Ovary (tissue), 9 donors: ENCODE data around the gene HDDC3. TPM values are rescaled to one million over a fixed set of nuclear protein-coding genes. Genes with fewer than 3 reads are reported as not detected.

ENCODE experiments used
- DNase-seq, 5 donors: peaks; one replicate each; pipeline ENCODE4 v3.0.0-alpha.2; 2019 to 2020
- H3K27ac ChIP-seq, 2 donors: fragments of 200-600 bp; one replicate each; pipeline versions ENCODE4 v1.5.1 to v1.8.0; 2019 to 2022
- H3K27me3 ChIP-seq: fragments of 200-600 bp; one replicate; pipeline ENCODE4 v1.8.0; 2022
- H3K36me3 ChIP-seq: fragments of 200-600 bp; sonication (generic); one replicate; pipeline ENCODE4 v1.5.1; 2019
- H3K4me1 ChIP-seq: one replicate; pipeline ENCODE4 v1.8.1; 2013; ENCODE audit warnings: mild to moderate bottlenecking, moderate library complexity; ENCODE audit not compliant: insufficient read depth
- H3K4me3 ChIP-seq: fragments of 200-600 bp; sonication (generic); one replicate; pipeline ENCODE4 v1.5.1; 2017
- H3K9me3 ChIP-seq, 2 donors: fragments of 200-600 bp in 1 of 2; sonication (generic) in 1 of 2; one replicate each; pipeline versions ENCODE4 v1.5.1 to v1.8.1; 2013 to 2019; ENCODE audit warnings: mild to moderate bottlenecking in 1 of 2, moderate library complexity in 1 of 2
- CTCF ChIP-seq, 3 donors: fragments of 450-650 bp in 2 of 3; fragments of 200-600 bp in 1 of 3; IDR thresholded peaks; one replicate each; pipeline versions ENCODE4 v1.5.1 to v1.8.0; 2016 to 2022; ENCODE audit warnings: antibody characterized with exemption in 3 of 3, mild to moderate bottlenecking in 1 of 3
- EP300 ChIP-seq: sonication (generic); formaldehyde crosslinking; IDR thresholded peaks from one replicate; pipeline ENCODE4 v1.6.1; 2017; ENCODE audit warnings: antibody characterized with exemption
- POLR2A ChIP-seq: fragments of 450-650 bp; IDR thresholded peaks from one replicate; pipeline ENCODE4 v1.6.1; 2017; ENCODE audit warnings: antibody characterized with exemption, mild to moderate bottlenecking, moderate library complexity
- WGBS, 3 donors: extraction: QIAGEN DNeasy Blood & Tissue Kit in 1 of 3; methylation state at CpG; one replicate each; pipeline versions ENCODE4 v1.1.5 to v1.1.7; 2013 to 2017; 5-methylcytosine and 5-hydroxymethylcytosine counted together
- intact Hi-C, 4 donors: fragments of 100-400 bp; cut with DNase I; formaldehyde crosslinking; loops; one replicate each; pipeline versions ENCODE4 v1.11.0 to v1.15.1; 2022 to 2023
- polyA plus RNA-seq, 2 donors: library from polyadenylated mRNA; stranded (reverse); fragments of 200-250 nt in 1 of 2; fragments of 350-450 nt in 1 of 2; fragmentation: Illumina TruSeq in 1 of 2; extraction: RNeasy Lipid Tissue Mini Kit (QIAGEN cat#74804) in 1 of 2; gene quantifications; one replicate each; pipeline ENCODE4 v1.2.3, GENCODE V29; 2013 to 2014
- total RNA-seq, 7 donors: library from RNA; depleted of rRNA in 2 of 7; stranded (reverse); fragments of >200 nt in 2 of 7; fragmentation: NEBNext Ultra II Directional in 3 of 7; extraction: Animal tissue kit (Norgen Biotek cat#: 25700) in 3 of 7; gene quantifications; one replicate each; pipeline versions ENCODE4 v1.1.0 to v1.2.4, GENCODE V29; 2016 to 2023
- donor health status: DM: no; HTN: no; CAD: no; lungs with moderate emphysema.
- donor health status: DM: no; HTN: no; CAD: no.
- donor health status: Bipolar disorder and iron deficiency.
- donor health status: DM: yes; HTN: yes; CAD: no.
- donor health status: DM: no; HTN: no; CAD: no.
- donor health status: DM: yes; HTN: yes; CAD: no.

HDDC3 gene
- total and polyA plus RNA-seq, 9 donors: 11.7 to 17.2 (median 13.2) TPM

- no peak overlapping the region for H3K27ac ChIP-seq
- no peaks in the 10 kb centered on the region for H3K9me3 ChIP-seq
- 82 to 88% (median 84%) methylated on average over 9 of the region's 9 CpGs for WGBS, 3 donors
- intact Hi-C loops: no loop called here
- no peak overlapping the region for H3K4me3 ChIP-seq
- TF ChIP-seq POLR2A: no peak
- no peaks in the 10 kb centered on the region for H3K36me3 ChIP-seq
- no peak for DNase-seq
- H3K27me3 ChIP-seq: no peaks in the 10 kb centered on the region
- H3K4me1 ChIP-seq: no peaks in the 10 kb centered on the region
Observed at GRCh38 chr15:90966262-90966661, 33.9 kb upstream of the HDDC3 start.

GRCh38 chr15:90962021-90962420 is 29.7 kb upstream of the HDDC3 start:
- Histone ChIP-seq H3K4me3 (no peak overlapping the region), H3K27ac (no peak overlapping the region), H3K27me3 (no peaks in the 10 kb centered on the region), H3K36me3 (no peaks in the 10 kb centered on the region), H3K9me3 (no peaks in the 10 kb centered on the region), H3K4me1 (peaks cover 5% of the 10 kb centered on the region)
- TF ChIP-seq CTCF (IDR thresholded peaks at IDR 0.05): no peak
- no peak for TF ChIP-seq EP300
- no peak for TF ChIP-seq POLR2A
- intact Hi-C loops: no loop called here
- DNase-seq: no peak
- 84 to 87% (median 87%) methylated on average over 4 of the region's 4 CpGs for WGBS, 3 donors

- intact Hi-C loops: no loop called here
- H3K4me1 ChIP-seq: peaks cover 5% of the 10 kb centered on the region
- H3K27ac ChIP-seq: no peak overlapping the region
Observed at GRCh38 chr15:90960298-90961091, 28.1 kb upstream of the HDDC3 start.

GRCh38 chr15:90959894-90960293 is 27.5 kb upstream of the HDDC3 start:
- no peaks in the 10 kb centered on the region for H3K9me3 ChIP-seq
- no peak overlapping the region for H3K4me3 ChIP-seq
- H3K27me3 ChIP-seq: no peaks in the 10 kb centered on the region
- intact Hi-C loops: loop anchor here in 2 of 4 donors (5.0 to 10.0 kb wide), 2 partner anchors 312 to 315 kb away; no protein-coding TSS in a partner anchor
- H3K36me3 ChIP-seq: no peaks in the 10 kb centered on the region
- no peak for TF ChIP-seq POLR2A
- no peak for TF ChIP-seq CTCF (IDR thresholded peaks at IDR 0.05)
- TF ChIP-seq EP300: no peak
- WGBS, 3 donors: 48 to 68% (median 63%) methylated on average over 5 of the region's 5 CpGs
- no peak overlapping the region for H3K27ac ChIP-seq
- DNase-seq: no peak
- peaks cover 7% of the 10 kb centered on the region for H3K4me1 ChIP-seq

More at GRCh38 chr15:90960298-90961091, 28.1 kb upstream of the HDDC3 start:
- Histone ChIP-seq H3K9me3 (no peaks in the 10 kb centered on the region), H3K4me3 (no peak overlapping the region), H3K27me3 (no peaks in the 10 kb centered on the region), H3K36me3 (no peaks in the 10 kb centered on the region)
- TF ChIP-seq POLR2A: no peak
- WGBS, 3 donors: 81 to 82% (median 81%) methylated on average over 20 of the region's 20 CpGs
- no peak for DNase-seq

GRCh38 chr15:90959028-90959595 is 26.8 kb upstream of the HDDC3 start:
- intact Hi-C loops: loop anchor here in 2 of 4 donors (5.0 to 10.0 kb wide), 2 partner anchors 313 to 316 kb away; no protein-coding TSS in a partner anchor
- H3K9me3 ChIP-seq: no peaks in the 10 kb centered on the region
- no peak overlapping the region for H3K4me3 ChIP-seq
- DNase-seq: no peak
- 70 to 75% (median 71%) methylated on average over 8 of the region's 8 CpGs for WGBS, 3 donors
- no peaks in the 10 kb centered on the region for H3K27me3 ChIP-seq
- TF ChIP-seq EP300: no peak
- no peak for TF ChIP-seq POLR2A
- no peak for TF ChIP-seq CTCF (IDR thresholded peaks at IDR 0.05)
- H3K27ac ChIP-seq: no peak overlapping the region
- H3K36me3 ChIP-seq: no peaks in the 10 kb centered on the region
- peaks cover 7% of the 10 kb centered on the region for H3K4me1 ChIP-seq
